ENCODE data around the gene HYDIN. TPM values are rescaled to one million over a fixed set of nuclear protein-coding genes. Genes with fewer than 3 reads are reported as not detected.
A peak's percentile ranks its signal among the peaks of the same experiment; 100 is the strongest.
"Not testable (repeated sequence)": the region's sequence is repeated elsewhere in the genome, so short reads cannot be mapped to it uniquely, and the experiment has no call there.

Gene HYDIN
- total RNA-seq, 6 donors from 2014 or later, result 1.6 to 62.0 (median 18.1) TPM

DNA sequence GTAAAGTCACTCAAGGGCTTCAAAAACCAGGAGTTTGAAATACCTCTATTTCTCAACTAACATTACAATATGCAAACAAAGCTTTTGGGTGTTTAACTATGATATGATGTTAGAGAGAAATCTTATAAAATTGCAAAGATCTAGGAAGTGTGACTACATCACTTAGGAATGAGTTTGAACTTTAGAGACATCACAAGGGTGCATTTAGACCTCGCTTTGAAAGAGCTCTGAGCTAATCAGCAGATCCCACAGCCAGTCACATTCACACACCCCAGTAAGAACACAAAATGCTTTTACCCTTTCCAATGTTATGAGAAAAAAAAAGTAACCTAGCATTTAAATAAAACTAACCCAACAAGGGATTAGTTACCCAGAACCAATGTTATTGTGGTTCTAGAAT lies 45.2 kb downstream of the HYDIN start:
- Histone ChIP-seq H3K4me1 (no peaks in the 10 kb centered on the region), H3K36me3 (no peaks in the 10 kb centered on the region), H3K27me3 (no peaks in the 10 kb centered on the region), H3K9me3 (peaks cover 0 to 3% (median 0%) of the 10 kb centered on the region in 4 donors), H3K4me3 (no peak overlapping the region), H3K27ac (no peak overlapping the region)
- 60 to 66% methylated on average over 1 of the region's 1 CpG for WGBS, 2 donors
- ATAC-seq (ENCODE audit: low FRiP score in 2 of 2), result no peak
- DNase-seq, result no peak
- TF ChIP-seq, protein P1, sequence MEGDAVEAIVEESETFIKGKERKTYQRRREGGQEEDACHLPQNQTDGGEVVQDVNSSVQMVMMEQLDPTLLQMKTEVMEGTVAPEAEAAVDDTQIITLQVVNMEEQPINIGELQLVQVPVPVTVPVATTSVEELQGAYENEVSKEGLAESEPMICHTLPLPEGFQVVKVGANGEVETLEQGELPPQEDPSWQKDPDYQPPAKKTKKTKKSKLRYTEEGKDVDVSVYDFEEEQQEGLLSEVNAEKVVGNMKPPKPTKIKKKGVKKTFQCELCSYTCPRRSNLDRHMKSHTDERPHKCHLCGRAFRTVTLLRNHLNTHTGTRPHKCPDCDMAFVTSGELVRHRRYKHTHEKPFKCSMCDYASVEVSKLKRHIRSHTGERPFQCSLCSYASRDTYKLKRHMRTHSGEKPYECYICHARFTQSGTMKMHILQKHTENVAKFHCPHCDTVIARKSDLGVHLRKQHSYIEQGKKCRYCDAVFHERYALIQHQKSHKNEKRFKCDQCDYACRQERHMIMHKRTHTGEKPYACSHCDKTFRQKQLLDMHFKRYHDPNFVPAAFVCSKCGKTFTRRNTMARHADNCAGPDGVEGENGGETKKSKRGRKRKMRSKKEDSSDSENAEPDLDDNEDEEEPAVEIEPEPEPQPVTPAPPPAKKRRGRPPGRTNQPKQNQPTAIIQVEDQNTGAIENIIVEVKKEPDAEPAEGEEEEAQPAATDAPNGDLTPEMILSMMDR (IDR thresholded peaks at IDR 0.05), result no peak
- TF ChIP-seq POLR2A (IDR thresholded peaks at IDR 0.05), result no peak

DNA sequence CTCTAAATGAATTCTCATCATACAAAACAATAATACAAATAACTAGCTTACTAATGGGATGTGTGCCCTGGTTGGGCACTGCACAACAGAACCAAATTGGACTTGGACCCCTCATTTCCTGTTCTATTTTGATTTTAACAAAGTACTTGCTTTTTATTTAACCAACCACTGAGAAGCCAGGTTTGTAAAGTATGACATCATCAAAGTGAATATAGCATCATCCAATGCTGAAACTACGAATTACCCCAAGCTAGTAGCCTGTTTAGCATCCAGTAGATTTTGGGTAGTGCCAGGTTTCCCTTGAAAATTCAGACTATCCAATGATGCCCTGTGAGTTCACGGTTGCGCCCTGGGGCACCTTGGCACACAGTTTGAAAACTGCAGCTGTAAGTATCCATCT lies 51.0 kb downstream of the HYDIN start:
- DNase-seq, result no peak
- H3K27me3 ChIP-seq, result no peaks in the 10 kb centered on the region
- no peak overlapping the region for H3K4me3 ChIP-seq
- no peak overlapping the region for H3K27ac ChIP-seq
- TF ChIP-seq POLR2AphosphoS5 (IDR thresholded peaks at IDR 0.05) (no peak), EP300 (IDR thresholded peaks at IDR 0.05) (no peak), POLR2A (IDR thresholded peaks at IDR 0.05) (no peak)
- TF ChIP-seq, protein P1 (IDR thresholded peaks at IDR 0.05), result no peak
- WGBS, 2 donors, result 96 to 100% methylated on average over 3 of the region's 3 CpGs
- ATAC-seq (ENCODE audit: low FRiP score in 2 of 2), result no peak
- H3K9me3 ChIP-seq, result peaks cover 0 to 3% (median 0%) of the 10 kb centered on the region in 4 donors
- H3K4me1 ChIP-seq, result no peaks in the 10 kb centered on the region
- H3K36me3 ChIP-seq, result no peaks in the 10 kb centered on the region

DNA sequence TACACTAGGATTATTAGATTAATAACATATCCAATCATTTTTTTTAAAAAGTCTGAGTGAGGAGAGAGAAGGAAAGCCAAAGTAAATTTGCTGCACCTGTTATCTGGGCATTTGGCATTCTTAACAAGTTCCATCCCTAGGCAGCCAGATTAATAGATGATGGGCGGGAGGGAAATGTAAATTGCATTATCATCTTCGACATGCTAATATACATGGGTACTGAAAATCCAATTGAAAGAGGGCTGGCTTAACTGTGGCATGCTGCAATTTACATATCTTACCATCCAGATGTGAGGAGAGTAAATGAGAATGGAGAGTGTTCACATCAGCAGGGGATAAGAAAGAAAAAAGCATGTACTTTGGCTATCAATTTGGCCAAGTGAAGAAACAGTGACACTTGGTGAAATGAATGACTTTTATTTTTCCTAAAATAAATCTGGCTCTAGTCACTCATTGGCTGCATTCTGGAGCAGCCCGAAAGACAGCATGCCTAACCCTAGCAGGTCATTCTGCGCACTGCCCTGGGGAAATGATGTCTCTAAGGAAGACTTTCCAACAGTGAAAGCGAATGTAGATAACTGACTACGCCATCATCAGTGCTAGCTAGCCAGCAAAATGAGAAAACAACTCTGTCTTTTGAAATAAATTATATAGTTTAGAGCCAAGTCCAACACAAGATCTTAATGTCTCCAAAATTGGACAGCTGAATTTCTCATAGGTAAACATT lies 57.9 kb downstream of the HYDIN start:
- Histone ChIP-seq H3K27me3 (no peaks in the 10 kb centered on the region), H3K9me3 (no peaks in the 10 kb centered on the region), H3K27ac (no peak overlapping the region), H3K4me1 (no peaks in the 10 kb centered on the region), H3K4me3 (no peak overlapping the region), H3K36me3 (no peaks in the 10 kb centered on the region)
- ATAC-seq (ENCODE audit: low FRiP score in 2 of 2) (peak in 1 of 2 donors; percentile 45), DNase-seq (no peak)
- 80 to 92% methylated on average over 6 of the region's 6 CpGs for WGBS, 2 donors
- no peak for TF ChIP-seq POLR2A (IDR thresholded peaks at IDR 0.05)
- no peak for TF ChIP-seq POLR2AphosphoS5 (IDR thresholded peaks at IDR 0.05)
- TF ChIP-seq, protein P1 (IDR thresholded peaks at IDR 0.05), result no peak
- no peak for TF ChIP-seq EP300 (IDR thresholded peaks at IDR 0.05)

DNA sequence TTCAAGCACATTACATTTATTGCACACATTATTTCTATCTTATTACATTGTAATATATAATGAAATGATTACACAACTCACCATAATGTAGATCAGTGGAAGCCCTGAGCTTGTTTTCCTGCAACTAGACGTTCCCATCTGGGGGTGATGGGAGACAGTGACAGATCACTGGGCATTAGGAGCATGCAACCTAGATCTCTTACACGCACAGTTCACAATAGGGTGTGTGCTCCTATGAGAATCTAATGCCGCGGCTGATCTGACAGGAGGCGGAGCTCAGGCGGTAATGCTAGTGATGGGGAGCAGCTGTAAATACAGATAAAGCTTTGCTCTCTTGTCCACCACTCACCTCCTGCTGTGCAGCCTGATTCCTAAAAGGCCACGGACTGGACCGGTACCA lies 69.5 kb downstream of the HYDIN start:
- not testable (repeated sequence) for H3K27ac ChIP-seq; DNase-seq; H3K4me3 ChIP-seq; ATAC-seq (ENCODE audit: low FRiP score in 2 of 2); H3K36me3 ChIP-seq; H3K4me1 ChIP-seq; H3K9me3 ChIP-seq; H3K27me3 ChIP-seq
- 56 to 84% methylated on average over 2 to 7 of the region's 8 CpGs for WGBS, 2 donors

DNA sequence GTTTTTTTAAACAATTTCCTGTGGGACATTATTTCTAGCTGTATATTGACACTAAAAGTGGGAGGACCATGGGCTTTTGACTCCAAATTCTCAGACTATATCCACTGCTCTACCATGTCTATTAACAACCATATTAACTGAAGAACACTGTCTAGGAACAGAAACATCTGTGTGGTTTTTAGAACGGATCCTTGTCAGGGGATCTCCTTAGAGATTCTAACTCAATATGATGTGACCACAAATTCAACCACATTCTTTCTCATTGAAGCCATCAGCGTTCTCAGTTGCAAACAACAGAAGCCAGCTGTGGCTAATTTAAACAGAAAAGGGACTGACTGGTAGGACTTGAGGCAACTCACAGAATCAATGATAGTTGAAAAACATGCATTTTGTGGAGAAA lies 73.2 kb downstream of the HYDIN start:
- H3K4me3 ChIP-seq; ATAC-seq (ENCODE audit: low FRiP score in 2 of 2); H3K4me1 ChIP-seq; H3K27me3 ChIP-seq; H3K9me3 ChIP-seq; DNase-seq; H3K27ac ChIP-seq; H3K36me3 ChIP-seq: not testable (repeated sequence)
- 78 to 83% methylated on average over 1 to 2 of the region's 2 CpGs for WGBS, 2 donors

DNA sequence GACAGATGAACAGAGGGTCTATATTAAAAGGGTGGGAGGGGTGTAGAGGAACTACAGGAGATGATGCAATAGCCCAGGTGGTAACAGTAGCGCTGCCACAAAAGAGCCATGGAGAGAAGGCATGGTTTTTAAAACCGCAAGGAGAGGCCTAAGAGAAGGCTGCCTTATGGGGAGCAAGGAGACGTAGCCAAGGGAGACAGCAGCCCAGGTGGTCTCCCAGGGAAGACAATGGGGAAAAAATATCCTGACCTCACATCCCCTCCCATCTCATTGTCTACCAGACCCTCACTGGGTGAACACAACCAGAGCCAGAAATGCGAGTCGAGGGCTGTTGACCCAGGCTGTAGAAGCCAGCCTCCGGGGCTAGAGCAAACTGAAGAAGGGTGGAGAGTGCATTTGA lies 77.2 kb downstream of the HYDIN start:
- H3K4me1 ChIP-seq; ATAC-seq (ENCODE audit: low FRiP score in 2 of 2); H3K36me3 ChIP-seq; H3K27me3 ChIP-seq; H3K9me3 ChIP-seq; H3K4me3 ChIP-seq; H3K27ac ChIP-seq; DNase-seq: not testable (repeated sequence)
- WGBS, 2 donors, result 82% methylated on average over 2 of the region's 6 CpGs; no CpG with 5 or more reads in 1 of the 2 donors

DNA sequence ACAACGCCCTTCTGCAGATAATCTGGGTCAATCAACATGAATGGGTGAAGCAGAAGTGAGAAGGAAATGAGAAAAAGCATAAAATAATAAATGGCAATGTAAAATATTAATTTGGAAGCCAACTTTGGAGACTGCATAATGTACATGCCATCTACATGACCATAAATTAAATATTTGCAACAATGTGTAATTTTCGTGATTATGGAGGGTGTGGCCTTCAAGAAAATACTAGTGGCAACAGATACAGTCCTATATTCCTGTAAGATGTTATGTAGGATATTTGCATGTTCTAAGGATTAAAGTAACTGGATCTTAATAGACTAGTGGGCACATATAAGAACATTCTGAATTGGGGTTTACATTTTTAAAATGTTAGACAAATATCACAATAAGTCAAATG lies 78.9 kb downstream of the HYDIN start:
- H3K27ac ChIP-seq; H3K4me3 ChIP-seq; DNase-seq; H3K4me1 ChIP-seq; H3K36me3 ChIP-seq; ATAC-seq (ENCODE audit: low FRiP score in 2 of 2); H3K27me3 ChIP-seq; H3K9me3 ChIP-seq: not testable (repeated sequence)
- no CpG with 5 or more reads among the region's 2 CpGs for WGBS, 2 donors

DNA sequence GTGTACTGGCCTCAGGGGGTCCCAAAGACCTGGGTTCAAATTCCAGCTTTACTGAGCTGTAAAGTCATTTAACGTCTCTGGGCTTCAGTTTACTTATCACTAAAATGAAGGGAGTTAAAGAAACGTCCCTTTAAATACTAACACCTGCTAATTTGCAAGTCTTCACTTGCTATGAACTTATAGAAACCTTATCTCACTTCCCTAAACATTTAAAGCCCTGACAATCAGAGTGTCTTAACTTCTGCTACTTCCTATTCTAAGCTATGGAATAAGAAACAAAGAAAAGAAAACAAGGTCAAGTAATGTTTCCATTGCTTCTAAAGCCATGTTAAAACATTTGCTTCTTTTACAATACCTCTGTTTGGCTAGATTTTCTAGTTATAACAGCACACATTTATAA lies 87.3 kb downstream of the HYDIN start:
- H3K27me3 ChIP-seq; H3K27ac ChIP-seq; H3K36me3 ChIP-seq; ATAC-seq (ENCODE audit: low FRiP score in 2 of 2); DNase-seq; H3K9me3 ChIP-seq; H3K4me1 ChIP-seq; H3K4me3 ChIP-seq: not testable (repeated sequence)
- 14% methylated on average over 1 of the region's 2 CpGs; no CpG with 5 or more reads in 1 of the 2 donors for WGBS, 2 donors

DNA sequence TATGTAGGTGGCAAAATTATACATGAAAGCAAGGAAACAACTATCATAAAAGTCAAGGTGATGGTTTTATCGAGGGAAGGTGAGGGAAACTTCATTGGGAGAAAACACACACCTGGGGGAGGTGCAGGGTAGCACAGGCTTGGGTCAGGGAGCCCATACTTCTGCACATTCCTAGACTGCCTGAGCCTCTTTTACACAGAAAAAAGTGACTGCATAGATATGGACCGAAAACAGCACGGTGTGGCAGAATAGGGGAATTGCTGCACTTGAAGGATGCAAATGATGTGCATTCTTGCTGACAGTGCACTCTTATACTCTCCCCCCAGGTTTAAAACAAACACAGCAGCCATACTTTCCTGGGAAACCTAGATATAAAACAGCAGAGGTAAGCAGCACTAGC lies 120.0 kb downstream of the HYDIN start:
- not testable (repeated sequence) for H3K4me3 ChIP-seq; DNase-seq; H3K27me3 ChIP-seq; H3K4me1 ChIP-seq; H3K36me3 ChIP-seq; ATAC-seq (ENCODE audit: low FRiP score in 2 of 2); H3K27ac ChIP-seq; H3K9me3 ChIP-seq
- 78 to 86% methylated on average over 1 of the region's 3 CpGs for WGBS, 2 donors

DNA sequence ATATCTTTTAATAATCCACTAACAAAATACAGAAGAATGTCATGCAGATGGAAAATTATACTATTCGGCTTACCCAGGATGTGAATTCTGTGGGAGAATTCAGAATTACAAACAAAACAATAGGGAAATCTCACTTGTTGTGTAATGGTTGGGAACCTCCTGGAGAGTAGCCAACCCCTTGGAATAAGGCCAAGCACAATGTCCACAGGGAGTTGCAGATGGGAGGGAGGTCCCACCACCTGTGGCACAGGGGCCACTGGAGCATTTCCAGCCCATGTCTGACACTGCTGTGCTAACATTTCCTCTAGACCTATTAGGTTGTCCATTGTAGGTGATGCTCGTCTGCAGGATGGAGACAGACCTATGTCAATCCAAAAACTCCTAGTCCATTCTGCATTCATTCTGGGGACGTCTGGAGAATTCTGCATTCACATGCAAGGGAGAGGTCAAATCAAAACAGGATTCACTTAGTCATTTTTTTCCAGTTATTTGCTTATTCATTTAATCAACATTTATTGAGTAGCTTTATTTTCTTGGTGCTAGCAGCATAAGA lies 120.8 kb downstream of the HYDIN start:
- H3K9me3 ChIP-seq; H3K27ac ChIP-seq; DNase-seq; H3K27me3 ChIP-seq; H3K36me3 ChIP-seq; ATAC-seq (ENCODE audit: low FRiP score in 2 of 2); H3K4me3 ChIP-seq; H3K4me1 ChIP-seq: not testable (repeated sequence)
- 22 to 43% methylated on average over 1 of the region's 3 CpGs for whole genome bisulfite sequencing, 2 donors
